ENCODE data around the gene PPM1K.

PPM1K gene

GRCh38 chr4:88219099-88219498, 65.3 kb downstream of the PPM1K start:
- peak in 2 of 58 donors; percentile 18 to 66 for DNase-seq

GRCh38 chr4:88217169-88217568, 67.2 kb downstream of the PPM1K start:
- DNase-seq, result no peak

GRCh38 chr4:88216395-88216794, 68.0 kb downstream of the PPM1K start:
- no peak for DNase-seq

- DNase-seq, result no peak
Measured at GRCh38 chr4:88215351-88215750, 69.0 kb downstream of the PPM1K start.

GRCh38 chr4:88212253-88212561, 72.2 kb downstream of the PPM1K start:
- DNase-seq, result no peak

- DNase-seq, result peak in 20 of 58 donors; percentile 1 to 47 (median 10)
Measured at GRCh38 chr4:88211473-88212252, 72.7 kb downstream of the PPM1K start.

- DNase-seq, result no peak
Measured at GRCh38 chr4:88208156-88208555, 76.2 kb downstream of the PPM1K start.
